Activated CD4-positive, alpha-beta T cell treated with anti-CD3 and anti-CD28 coated beads, Interleukin-2, amount 10 ng/mL, durations not matched to agents 24 days and 14 days (primary cell): ENCODE measurements around the gene PCDH12. TPM values are rescaled to one million over a fixed set of nuclear protein-coding genes. Genes with fewer than 3 reads are reported as not detected.

ENCODE experiments used
- DNase-seq: peaks from one replicate; pipeline ENCODE4 v3.0.0; 2022
- H3K27ac Mint-ChIP-seq: one replicate; pipeline ENCODE4 v1.8.0; 2022; ENCODE audit warnings: mild to moderate bottlenecking, mixed read lengths
- H3K27me3 Mint-ChIP-seq: one replicate; pipeline ENCODE4 v1.8.0; 2022; ENCODE audit warnings: mixed read lengths
- H3K36me3 Mint-ChIP-seq: one replicate; pipeline ENCODE4 v1.8.0; 2022; ENCODE audit warnings: low read depth, mild to moderate bottlenecking, mixed read lengths
- H3K4me1 Mint-ChIP-seq: one replicate; pipeline ENCODE4 v1.8.0; 2021; ENCODE audit warnings: mixed read lengths
- H3K4me3 Mint-ChIP-seq: one replicate; pipeline ENCODE4 v1.8.0; 2022; ENCODE audit warnings: mild to moderate bottlenecking, moderate library complexity, mixed read lengths
- H3K9me3 Mint-ChIP-seq: one replicate; pipeline ENCODE4 v1.8.0; 2021; ENCODE audit warnings: mixed read lengths
- intact Hi-C: fragments of 100-400 bp; cut with micrococcal nuclease; formaldehyde crosslinking; loops from one replicate; pipeline ENCODE4 v1.15.1; 2023
- total RNA-seq: library from RNA; stranded (reverse); gene quantifications from 2 replicates; pipeline ENCODE4 v1.2.3, GENCODE V29; 2022

PCDH12 gene
- total RNA-seq, 1 donor from 2014 or later: 1.8 TPM

DNA sequence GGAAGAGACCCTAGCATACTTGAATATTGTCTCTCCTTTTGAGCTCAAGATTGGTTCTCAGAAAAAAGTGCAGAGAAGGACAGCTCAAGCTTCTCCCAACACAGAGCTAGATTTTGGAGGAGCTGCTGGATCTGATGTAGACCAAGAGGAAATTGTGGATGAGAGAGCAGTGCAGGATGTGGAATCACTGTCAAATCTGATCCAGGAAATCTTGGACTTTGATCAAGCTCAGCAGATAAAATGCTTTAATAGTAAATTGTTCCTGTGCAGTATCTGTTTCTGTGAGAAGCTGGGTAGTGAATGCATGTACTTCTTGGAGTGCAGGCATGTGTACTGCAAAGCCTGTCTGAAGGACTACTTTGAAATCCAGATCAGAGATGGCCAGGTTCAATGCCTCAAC, 20.4 kb upstream of the PCDH12 start:
- no peak for DNase-seq
- no peaks in the 10 kb centered on the region for H3K9me3 Mint-ChIP-seq
- H3K27me3 Mint-ChIP-seq: no peaks in the 10 kb centered on the region
- peaks cover 12% of the 10 kb centered on the region for H3K4me1 Mint-ChIP-seq
- intact Hi-C loops: no loop called here
- no peak overlapping the region for H3K4me3 Mint-ChIP-seq
- peaks cover 55% of the 10 kb centered on the region for H3K36me3 Mint-ChIP-seq
- no peak overlapping the region for H3K27ac Mint-ChIP-seq

DNA sequence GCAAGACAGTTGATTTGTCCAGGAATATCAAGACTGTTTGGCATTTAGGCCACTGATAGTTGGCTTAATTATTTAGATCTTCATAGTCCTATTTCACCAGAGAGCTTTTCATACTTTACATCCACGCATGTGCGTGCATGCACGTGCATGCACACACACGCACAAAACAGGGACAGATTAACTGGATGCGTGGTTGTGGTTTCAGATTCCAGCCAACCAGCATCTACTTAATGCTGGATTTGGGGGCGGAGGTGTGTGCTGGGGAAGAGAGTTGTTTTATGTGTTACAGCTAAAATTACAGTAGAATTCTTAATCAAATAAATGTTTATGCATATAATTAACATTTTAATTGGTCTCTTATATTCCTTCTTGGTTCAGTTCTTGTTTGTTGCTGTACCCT, 18.2 kb upstream of the PCDH12 start:
- H3K27ac Mint-ChIP-seq: no peak overlapping the region
- DNase-seq: no peak
- H3K9me3 Mint-ChIP-seq: no peaks in the 10 kb centered on the region
- no peak overlapping the region for H3K4me3 Mint-ChIP-seq
- intact Hi-C loops: no loop called here
- no peaks in the 10 kb centered on the region for H3K27me3 Mint-ChIP-seq
- H3K4me1 Mint-ChIP-seq: peaks cover 17% of the 10 kb centered on the region
- H3K36me3 Mint-ChIP-seq: peaks cover 48% of the 10 kb centered on the region

DNA sequence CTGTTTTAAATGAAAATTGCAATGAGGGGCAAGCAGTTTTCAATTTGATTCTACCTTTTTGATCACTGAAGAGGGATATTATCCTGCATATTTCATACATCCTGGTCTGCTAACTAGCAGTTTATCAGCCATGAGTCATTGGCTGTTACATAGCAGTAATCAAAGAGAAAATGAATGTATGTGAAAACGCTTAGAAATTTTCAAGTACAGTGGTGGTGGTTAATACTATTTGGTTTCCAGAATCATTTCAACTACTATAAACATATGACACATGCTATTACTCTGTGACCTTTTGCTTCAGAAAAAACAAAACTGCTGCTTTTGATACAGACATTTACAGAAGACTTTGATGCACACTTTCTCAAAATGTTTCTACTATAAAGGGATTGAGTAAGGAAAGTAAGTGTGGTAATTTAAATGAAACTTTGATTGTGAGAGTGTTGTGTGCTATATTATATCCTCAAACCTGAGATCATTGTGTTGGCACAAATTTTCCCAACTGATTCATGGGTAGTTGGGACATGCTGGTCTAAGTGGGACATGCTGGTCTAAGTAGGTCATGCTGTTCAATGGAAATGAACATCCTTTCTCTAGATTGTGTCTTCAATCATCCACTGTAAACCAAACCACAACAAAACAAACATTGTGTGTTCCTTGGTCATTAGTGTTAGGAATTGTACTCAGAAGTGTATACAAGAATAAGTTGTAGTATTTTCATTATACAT, 16.0 kb upstream of the PCDH12 start:
- no peak for DNase-seq
- H3K4me3 Mint-ChIP-seq: no peak overlapping the region
- peaks cover 31% of the 10 kb centered on the region for H3K4me1 Mint-ChIP-seq
- no peaks in the 10 kb centered on the region for H3K9me3 Mint-ChIP-seq
- intact Hi-C loops: no loop called here
- no peaks in the 10 kb centered on the region for H3K27me3 Mint-ChIP-seq
- peak overlapping the region; percentile 54 for H3K27ac Mint-ChIP-seq
- H3K36me3 Mint-ChIP-seq: peaks cover 39% of the 10 kb centered on the region

DNA sequence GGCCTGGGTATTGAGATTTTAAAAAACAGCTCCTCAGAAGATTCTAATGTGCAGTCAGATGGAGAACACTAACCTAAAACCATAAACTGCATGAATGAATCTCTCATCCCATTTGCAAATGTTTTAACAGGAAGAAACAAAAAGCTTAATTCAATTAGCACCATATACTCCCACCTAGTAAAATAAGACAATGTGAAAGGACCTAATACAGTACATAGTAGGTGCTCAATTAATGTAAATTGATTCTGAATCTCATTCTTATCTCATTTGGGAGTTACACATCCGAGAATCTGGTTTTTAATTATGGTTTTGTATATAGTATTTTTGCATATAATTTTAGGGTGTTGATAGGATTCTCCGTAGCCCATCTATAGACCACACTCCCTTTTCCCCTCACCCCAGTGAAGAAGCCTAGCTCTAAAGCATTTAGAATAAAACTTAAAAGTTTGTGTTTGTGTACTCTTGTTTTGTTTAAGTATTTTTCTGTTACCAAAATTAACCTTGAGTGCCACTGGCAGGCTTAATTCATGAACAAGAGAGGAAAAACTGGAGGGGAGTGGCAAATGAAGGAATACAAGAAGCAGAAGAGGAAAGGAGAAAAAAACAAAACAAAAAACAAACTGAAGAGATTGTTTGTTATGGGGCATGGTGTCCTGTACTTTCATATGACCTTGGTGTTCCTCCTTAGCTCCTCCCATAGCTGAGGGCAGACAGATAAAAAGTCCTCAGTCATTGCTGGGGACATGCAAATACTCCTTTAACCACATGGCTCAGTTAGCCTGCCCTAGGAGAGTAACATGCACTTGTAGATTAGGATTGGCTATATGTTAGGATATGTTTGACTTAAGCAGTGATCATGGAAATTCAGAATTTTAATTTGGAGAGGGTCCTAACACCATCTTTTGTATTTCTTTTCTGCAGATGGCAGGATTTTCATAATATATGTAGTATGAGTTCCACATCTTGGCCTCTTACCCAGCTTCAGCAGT, 12.1 kb upstream of the PCDH12 start:
- no peaks in the 10 kb centered on the region for H3K9me3 Mint-ChIP-seq
- H3K4me3 Mint-ChIP-seq: peak overlapping the region; percentile 89
- peaks cover 40% of the 10 kb centered on the region for H3K4me1 Mint-ChIP-seq
- peak; percentile 74 for DNase-seq
- no peaks in the 10 kb centered on the region for H3K27me3 Mint-ChIP-seq
- peaks cover 24% of the 10 kb centered on the region for H3K36me3 Mint-ChIP-seq
- intact Hi-C loops: loop anchor here (1.0 to 5.0 kb wide), 8 partner anchors 10 to 357 kb away; partner anchors contain the start of genes FCHSD1 and SPRY4
- peak overlapping the region; percentile 98 for H3K27ac Mint-ChIP-seq

DNA sequence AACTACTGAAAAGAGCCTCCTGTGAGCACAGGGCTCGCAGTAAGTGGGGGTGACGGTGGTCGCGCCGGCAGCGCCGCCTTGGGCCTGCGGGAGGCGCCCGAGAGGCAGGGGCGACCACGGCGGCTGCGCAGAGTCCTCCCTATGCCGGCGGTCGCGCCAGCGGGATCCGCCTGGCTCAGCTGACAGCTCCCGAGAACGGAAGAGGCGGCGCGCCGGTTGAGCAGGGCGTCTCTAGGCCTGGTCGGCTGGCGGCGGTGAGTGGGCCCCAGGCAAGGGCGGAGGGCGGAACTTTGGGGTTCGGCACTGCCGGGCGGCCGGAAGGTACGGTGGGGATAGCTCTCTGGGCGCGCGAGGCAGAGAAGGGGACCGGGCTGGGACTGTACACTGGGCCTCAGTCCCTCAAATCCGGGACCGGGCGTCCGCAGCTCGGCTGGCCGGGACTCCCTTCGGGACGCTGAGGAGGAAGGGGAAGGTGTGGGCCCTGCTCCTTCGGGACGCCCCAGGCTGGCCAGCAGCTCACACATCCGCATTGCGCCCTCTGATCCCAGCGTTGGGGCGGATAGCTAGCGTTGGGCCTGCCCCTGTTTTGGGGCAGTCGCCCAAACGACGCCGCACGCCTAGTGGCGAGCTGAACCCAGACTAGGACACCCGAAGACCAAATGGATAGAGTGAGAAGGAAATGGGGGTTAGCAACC, 11.1 kb upstream of the PCDH12 start, which contains the start of gene RNF14:
TSS of gene RNF14 (plus strand) at position 192 of the 695 bp plus-strand sequence. CDS start 4,484 bp downstream, outside the sequence.
- Mint-ChIP-seq H3K4me1 (peaks cover 34% of the 10 kb centered on the region), H3K4me3 (peak within 1 kb of the TSS; percentile 89), H3K9me3 (no peaks in the 10 kb centered on the region), H3K27ac (peak within 1 kb of the TSS; percentile 98), H3K36me3 (peaks cover 14% of the 10 kb centered on the region), H3K27me3 (no peaks in the 10 kb centered on the region)
- intact Hi-C loops: loop anchor here (1.0 to 5.0 kb wide), 8 partner anchors 9 to 358 kb away; partner anchors contain the start of genes FCHSD1 and SPRY4
- DNase-seq: peak; percentile 99

DNA sequence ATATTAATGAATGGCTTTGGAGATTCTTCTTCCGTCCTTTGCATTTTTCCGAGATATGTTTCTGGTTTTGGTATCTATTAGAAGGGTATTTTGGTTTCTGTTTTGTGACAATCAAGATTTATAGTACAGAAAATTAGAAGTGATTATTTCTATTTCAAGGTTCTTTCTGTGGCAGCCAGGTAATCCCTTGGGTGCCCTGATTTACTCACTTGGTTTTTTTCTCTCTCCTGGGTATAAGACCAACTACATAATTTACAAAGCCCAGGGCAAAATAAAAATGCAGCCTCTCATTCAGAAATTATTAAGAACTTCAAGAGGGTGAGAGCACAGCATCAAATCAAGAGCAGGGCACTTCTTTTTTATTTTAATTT, 8.9 kb upstream of the PCDH12 start:
- no peak for DNase-seq
- Mint-ChIP-seq H3K36me3 (peaks cover 7% of the 10 kb centered on the region), H3K9me3 (no peaks in the 10 kb centered on the region), H3K4me1 (peaks cover 27% of the 10 kb centered on the region), H3K27ac (no peak overlapping the region), H3K4me3 (no peak overlapping the region), H3K27me3 (no peaks in the 10 kb centered on the region)
- intact Hi-C loops: loop anchor here (5.0 kb wide), 1 partner anchor 360 kb away; the partner anchor contains the start of gene SPRY4

DNA sequence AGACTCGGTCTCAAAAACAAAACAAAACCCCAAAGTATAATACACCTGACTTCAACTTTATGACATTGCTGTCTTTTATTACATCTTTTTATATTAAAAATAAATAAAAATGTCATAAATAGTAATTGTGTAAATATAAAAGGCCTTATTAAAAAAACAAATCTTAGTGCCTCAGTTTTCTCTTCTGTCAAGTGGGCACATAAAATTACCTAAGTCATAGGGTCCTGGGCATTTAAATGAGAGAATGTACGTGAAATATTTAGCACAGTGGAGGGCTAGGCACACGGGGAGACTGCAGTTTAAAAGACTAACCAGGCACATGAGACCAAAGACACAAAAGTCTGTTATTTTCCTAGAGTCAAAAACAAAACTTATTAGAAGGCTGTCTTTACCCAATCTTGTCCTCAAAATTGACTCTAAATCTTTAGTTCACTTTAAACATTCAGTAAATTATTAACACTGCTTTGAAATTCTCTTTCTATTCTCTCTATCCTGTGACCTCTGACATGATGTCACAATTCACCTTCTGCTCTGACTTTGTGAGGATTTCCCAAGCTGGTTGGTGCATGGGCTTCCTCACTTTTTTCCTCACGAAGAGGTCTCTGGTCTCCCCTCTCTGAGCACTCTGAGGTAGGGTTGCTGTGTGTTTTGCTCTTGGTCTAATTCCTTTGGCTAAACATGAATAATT, 8.4 kb upstream of the PCDH12 start:
- no peak for DNase-seq
- H3K27ac Mint-ChIP-seq: no peak overlapping the region
- peaks cover 25% of the 10 kb centered on the region for H3K4me1 Mint-ChIP-seq
- no peak overlapping the region for H3K4me3 Mint-ChIP-seq
- peaks cover 5% of the 10 kb centered on the region for H3K36me3 Mint-ChIP-seq
- H3K27me3 Mint-ChIP-seq: no peaks in the 10 kb centered on the region
- H3K9me3 Mint-ChIP-seq: no peaks in the 10 kb centered on the region
- intact Hi-C loops: loop anchor here (5.0 kb wide), 1 partner anchor 361 kb away; the partner anchor contains the start of gene SPRY4

DNA sequence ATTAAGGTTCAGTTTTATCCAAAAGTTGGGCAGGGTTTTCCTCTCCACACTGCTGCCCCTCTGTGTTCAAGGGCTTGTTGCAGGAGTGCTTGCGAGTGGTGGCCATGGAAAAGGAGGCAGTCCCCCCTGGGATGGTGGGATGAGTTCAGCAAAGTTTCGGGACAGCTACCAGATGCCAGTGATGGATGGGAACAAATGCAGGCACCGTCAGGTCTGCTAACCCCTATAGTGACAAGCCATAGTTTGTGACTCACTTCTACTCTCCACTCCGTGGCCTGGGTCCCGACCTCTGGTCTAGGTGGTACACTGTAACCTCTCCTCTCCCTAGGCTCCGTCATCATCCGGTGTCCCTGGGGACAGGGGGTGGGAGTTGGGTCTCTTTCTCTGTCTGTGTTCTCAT, 7.1 kb upstream of the PCDH12 start:
- Mint-ChIP-seq H3K4me1 (peaks cover 30% of the 10 kb centered on the region), H3K36me3 (peaks cover 2% of the 10 kb centered on the region), H3K9me3 (no peaks in the 10 kb centered on the region), H3K4me3 (no peak overlapping the region), H3K27me3 (no peaks in the 10 kb centered on the region), H3K27ac (no peak overlapping the region)
- intact Hi-C loops: loop anchor here (5.0 kb wide), 1 partner anchor 362 kb away; the partner anchor contains the start of gene SPRY4
- DNase-seq: peak; percentile 59

DNA sequence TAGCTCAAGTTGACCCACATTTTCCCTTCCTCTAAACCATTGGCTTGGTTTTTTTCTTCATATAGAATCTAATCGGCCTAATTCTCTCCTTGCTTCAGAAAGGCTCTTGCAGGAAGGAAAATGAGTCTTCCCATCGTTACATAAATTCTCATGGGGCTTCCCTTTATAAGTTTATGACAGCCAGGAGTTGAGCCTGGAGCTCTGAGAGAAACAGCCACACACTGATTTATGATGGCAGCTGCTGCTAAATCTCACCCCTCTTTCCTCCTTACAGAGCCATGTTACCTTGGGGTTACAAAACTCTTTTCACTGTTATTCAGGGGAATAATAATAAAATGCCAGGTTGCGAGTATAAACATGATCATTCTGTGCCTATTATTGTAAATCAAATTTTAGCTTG, 5.7 kb upstream of the PCDH12 start:
- no peak overlapping the region for H3K4me3 Mint-ChIP-seq
- no peaks in the 10 kb centered on the region for H3K9me3 Mint-ChIP-seq
- no peak for DNase-seq
- no peak overlapping the region for H3K27ac Mint-ChIP-seq
- H3K4me1 Mint-ChIP-seq: peaks cover 36% of the 10 kb centered on the region
- no peaks in the 10 kb centered on the region for H3K27me3 Mint-ChIP-seq
- intact Hi-C loops: no loop called here
- H3K36me3 Mint-ChIP-seq: no peaks in the 10 kb centered on the region

DNA sequence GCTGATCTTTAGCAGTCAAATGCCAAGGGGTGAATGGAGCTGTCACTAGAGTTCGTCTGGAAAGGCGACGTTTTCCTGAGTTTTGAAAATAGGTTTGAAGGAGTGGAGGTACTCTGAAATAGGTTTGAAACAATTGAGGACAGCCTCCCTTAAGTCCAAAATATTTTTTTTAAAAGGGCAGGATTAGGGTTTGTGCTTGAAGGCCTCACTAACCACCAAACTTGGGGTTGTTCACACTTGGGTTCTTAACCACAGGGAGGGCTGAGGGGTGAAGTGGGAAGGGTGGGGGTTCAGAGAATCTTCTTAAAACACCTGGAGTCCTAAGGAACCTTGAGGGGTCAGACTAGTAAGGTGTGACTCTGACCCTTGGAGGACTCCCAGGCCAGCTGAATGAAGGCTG, 3.5 kb upstream of the PCDH12 start:
- Mint-ChIP-seq H3K27ac (peak overlapping the region; percentile 90), H3K27me3 (no peaks in the 10 kb centered on the region), H3K4me1 (peaks cover 39% of the 10 kb centered on the region), H3K9me3 (no peaks in the 10 kb centered on the region), H3K36me3 (no peaks in the 10 kb centered on the region), H3K4me3 (peak overlapping the region; percentile 69)
- intact Hi-C loops: loop anchor here (2.0 kb wide), 1 partner anchor 83 kb away; the partner anchor contains the start of gene PCDH1
- no peak for DNase-seq

DNA sequence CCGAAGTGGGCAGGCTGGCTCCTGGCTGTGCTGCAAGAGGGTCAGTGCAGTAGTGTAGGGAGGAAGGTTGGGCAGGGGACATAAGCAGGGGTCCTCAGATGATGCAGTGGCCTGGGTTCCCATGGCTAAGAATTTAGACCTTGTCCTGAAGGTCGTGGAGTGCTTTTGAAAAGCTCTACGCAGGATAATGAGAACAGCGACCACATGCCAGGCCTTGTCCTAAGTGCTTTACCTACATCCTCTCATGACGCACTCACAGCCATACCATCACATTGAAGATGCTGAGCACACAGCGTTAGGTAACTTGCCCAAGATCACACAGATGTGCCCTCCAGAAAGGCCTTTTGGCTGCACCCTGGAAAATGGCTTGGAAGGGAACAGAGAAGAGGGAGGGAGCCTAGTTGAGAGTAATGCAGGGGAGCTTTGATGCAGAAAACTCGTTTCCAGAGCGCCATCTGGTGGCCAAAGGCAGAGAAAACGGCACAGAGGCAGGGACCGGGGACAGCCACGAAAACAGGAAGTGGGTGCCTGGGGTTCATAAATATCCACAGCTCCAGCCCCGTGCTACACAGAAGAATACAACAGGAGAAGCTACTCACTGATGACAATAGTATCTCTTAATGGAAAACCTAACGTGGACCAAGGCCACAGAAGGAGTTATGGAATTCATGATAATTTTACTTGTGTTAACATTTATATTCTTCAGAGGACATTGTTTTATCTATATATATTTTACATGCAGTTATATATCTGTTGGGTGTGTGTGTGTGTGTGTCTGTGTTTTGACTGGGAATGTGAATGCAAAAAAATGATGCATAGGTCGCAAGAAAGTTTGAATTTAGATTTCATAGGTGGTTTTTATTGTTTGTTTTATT, 2.7 kb upstream of the PCDH12 start:
- Mint-ChIP-seq H3K9me3 (no peaks in the 10 kb centered on the region), H3K36me3 (no peaks in the 10 kb centered on the region), H3K27me3 (no peaks in the 10 kb centered on the region), H3K27ac (peak overlapping the region; percentile 90), H3K4me1 (peaks cover 39% of the 10 kb centered on the region), H3K4me3 (peak overlapping the region; percentile 69)
- peak; percentile 97 for DNase-seq
- intact Hi-C loops: loop anchor here (1.0 to 2.0 kb wide), 6 partner anchors 9 to 268 kb away; partner anchors contain the start of genes PCDH1 and RNF14

DNA sequence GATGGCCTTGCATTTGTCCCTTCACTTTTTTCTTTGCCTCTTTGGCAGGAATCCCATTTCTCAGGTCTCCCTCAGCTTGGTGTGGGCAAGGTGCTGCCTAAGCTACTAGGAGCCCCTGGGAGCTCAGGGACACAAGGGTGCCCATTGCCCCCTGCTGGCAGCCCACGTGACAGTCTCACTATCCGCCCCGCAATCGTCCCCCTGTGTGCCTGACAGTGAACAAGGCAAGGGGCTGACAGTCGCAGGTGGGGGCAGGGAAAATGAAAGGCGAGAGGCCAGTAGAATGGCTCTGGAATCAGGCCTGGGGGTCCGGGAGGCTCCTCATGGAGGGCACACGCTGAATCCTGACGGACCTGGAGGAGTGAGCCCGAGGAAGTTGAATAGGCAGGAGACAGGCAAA, 2.0 kb upstream of the PCDH12 start:
- H3K4me1 Mint-ChIP-seq: peaks cover 39% of the 10 kb centered on the region
- no peaks in the 10 kb centered on the region for H3K9me3 Mint-ChIP-seq
- H3K36me3 Mint-ChIP-seq: no peaks in the 10 kb centered on the region
- no peak overlapping the region for H3K4me3 Mint-ChIP-seq
- H3K27me3 Mint-ChIP-seq: no peaks in the 10 kb centered on the region
- peak; percentile 76 for DNase-seq
- H3K27ac Mint-ChIP-seq: peak overlapping the region; percentile 86
- intact Hi-C loops: loop anchor here (1.0 to 2.0 kb wide), 6 partner anchors 9 to 268 kb away; partner anchors contain the start of genes PCDH1 and RNF14
